Measurements from ENCODE around the gene STK10. TPM values are rescaled to one million over a fixed set of nuclear protein-coding genes. Genes with fewer than 3 reads are reported as not detected.

Gene STK10
- total RNA-seq, 2 experiments from 2014 or later, result 211 to 229 TPM

- ChIA-PET POLR2A (interaction anchor here (0.9 to 2.0 kb wide), 3 partner anchors 36 to 60 kb away, joined by 3 to 12 read pairs (median 3); no protein-coding TSS in a partner anchor), CTCF (interaction anchor here (2.4 kb wide), 1 partner anchor 59 kb away, joined by 5 read pairs; the partner anchor contains the start of gene STK10)
- peak overlapping the region; percentile 66 for H3K27ac Mint-ChIP-seq
- Histone ChIP-seq H3K27ac (ENCODE audit: low read depth in 1 of 2, low read length in 2 of 2) (peak overlapping the region in 1 of 2 donors; percentile 32), H3K9me3 (ENCODE audit: control insufficient read depth in 1 of 2, insufficient read depth in 1 of 2, low read length in 2 of 2) (no peaks in the 10 kb centered on the region), H3K4me1 (ENCODE audit: insufficient read depth, low read length) (peaks cover 68% of the 10 kb centered on the region), H3K27me3 (ENCODE audit: control insufficient read depth in 1 of 2, insufficient read depth in 2 of 2, low read length in 2 of 2) (no peaks in the 10 kb centered on the region), H3K36me3 (ENCODE audit: insufficient read depth, low read length) (peaks cover 84% of the 10 kb centered on the region), H3K4me3 (ENCODE audit: low read length) (no peak overlapping the region)
- H3K4me1 Mint-ChIP-seq (ENCODE audit: low read depth), result peaks cover 63% of the 10 kb centered on the region
- H3K4me3 Mint-ChIP-seq, result no peak overlapping the region
- peaks cover 89% of the 10 kb centered on the region for H3K36me3 Mint-ChIP-seq (ENCODE audit: low read depth)
- H3K9me3 Mint-ChIP-seq, result no peaks in the 10 kb centered on the region
- DNase-seq, result peak in 1 of 14 experiments; percentile 39
- ATAC-seq (ENCODE audit: poor library complexity), result no peak
- no peaks in the 10 kb centered on the region for H3K27me3 Mint-ChIP-seq
- intact Hi-C loops (cut with DNase I, micrococcal nuclease), result no loop called here
- TF ChIP-seq CTCF (IDR thresholded peaks at IDR 0.05), result no peak
Observed at GRCh38 chr5:172129256-172129910, 58.6 kb downstream of the STK10 start.

GRCh38 chr5:172127581-172127980 lies 60.4 kb downstream of the STK10 start:
- peaks cover 57% of the 10 kb centered on the region for H3K4me1 Mint-ChIP-seq (ENCODE audit: low read depth)
- peaks cover 91% of the 10 kb centered on the region for H3K36me3 Mint-ChIP-seq (ENCODE audit: low read depth)
- H3K4me1 ChIP-seq (ENCODE audit: insufficient read depth, low read length), result peaks cover 66% of the 10 kb centered on the region
- TF ChIP-seq CTCF (IDR thresholded peaks at IDR 0.05), result no peak
- H3K9me3 ChIP-seq (ENCODE audit: control insufficient read depth in 1 of 2, insufficient read depth in 1 of 2, low read length in 2 of 2), result no peaks in the 10 kb centered on the region
- H3K27ac ChIP-seq (ENCODE audit: low read depth in 1 of 2, low read length in 2 of 2), result peak overlapping the region in 1 of 2 donors; percentile 38
- H3K36me3 ChIP-seq (ENCODE audit: insufficient read depth, low read length), result peaks cover 88% of the 10 kb centered on the region
- peak overlapping the region; percentile 66 for H3K27ac Mint-ChIP-seq
- intact Hi-C loops (cut with DNase I, micrococcal nuclease), result no loop called here
- H3K4me3 ChIP-seq (ENCODE audit: low read length), result no peak overlapping the region
- no peak for DNase-seq
- CTCF ChIA-PET, result interaction anchor here (2.4 kb wide), 1 partner anchor 61 kb away, joined by 5 read pairs; the partner anchor contains the start of gene STK10
- H3K27me3 ChIP-seq (ENCODE audit: control insufficient read depth in 1 of 2, insufficient read depth in 2 of 2, low read length in 2 of 2), result no peaks in the 10 kb centered on the region
- POLR2A ChIA-PET, result interaction anchor here (2.0 kb wide), 1 partner anchor 47 kb away, joined by 12 read pairs; no protein-coding TSS in a partner anchor
- no peaks in the 10 kb centered on the region for H3K9me3 Mint-ChIP-seq
- H3K4me3 Mint-ChIP-seq, result no peak overlapping the region
- no peak for ATAC-seq (ENCODE audit: poor library complexity)
- no peaks in the 10 kb centered on the region for H3K27me3 Mint-ChIP-seq

DNA sequence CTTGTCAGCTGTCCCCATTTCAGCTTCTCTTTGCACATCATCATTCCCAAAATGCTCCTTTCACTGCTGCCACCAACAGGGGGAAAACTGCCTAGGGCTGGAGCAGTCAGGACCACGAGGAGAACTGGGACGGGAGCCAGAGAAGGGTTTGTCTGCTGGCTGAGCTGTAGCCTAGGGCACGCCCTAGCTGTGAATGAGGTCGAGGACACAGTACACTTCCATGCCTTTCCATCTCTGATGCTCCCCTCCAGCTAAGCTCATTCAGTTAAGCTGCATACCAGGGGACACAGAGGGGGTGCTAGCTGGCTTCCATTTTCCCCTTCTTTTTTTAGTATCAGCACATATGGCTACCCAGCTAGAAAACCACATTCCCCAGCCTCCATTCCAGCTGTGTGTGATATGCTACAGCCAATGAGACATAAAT lies 64.7 kb downstream of the STK10 start:
- no peaks in the 10 kb centered on the region for H3K27me3 ChIP-seq (ENCODE audit: control insufficient read depth in 1 of 2, insufficient read depth in 2 of 2, low read length in 2 of 2)
- Mint-ChIP-seq H3K9me3 (no peaks in the 10 kb centered on the region), H3K4me1 (ENCODE audit: low read depth) (peaks cover 49% of the 10 kb centered on the region), H3K27me3 (no peaks in the 10 kb centered on the region), H3K36me3 (ENCODE audit: low read depth) (peaks cover 77% of the 10 kb centered on the region), H3K27ac (peak overlapping the region; percentile 80), H3K4me3 (no peak overlapping the region)
- H3K36me3 ChIP-seq (ENCODE audit: insufficient read depth, low read length), result peaks cover 70% of the 10 kb centered on the region
- DNase-seq (peak in 1 of 14 experiments; percentile 18), ATAC-seq (ENCODE audit: poor library complexity) (no peak)
- H3K4me3 ChIP-seq (ENCODE audit: low read length), result no peak overlapping the region
- TF ChIP-seq CTCF (IDR thresholded peaks at IDR 0.05), result no peak
- POLR2A ChIA-PET, result interaction anchor here (0.7 to 1.7 kb wide), 4 partner anchors 9 to 69 kb away, joined by 3 to 7 read pairs (median 4); no protein-coding TSS in a partner anchor
- H3K27ac ChIP-seq (ENCODE audit: low read depth in 1 of 2, low read length in 2 of 2), result peak overlapping the region; percentile 5 to 25
- no peaks in the 10 kb centered on the region for H3K9me3 ChIP-seq (ENCODE audit: control insufficient read depth in 1 of 2, insufficient read depth in 1 of 2, low read length in 2 of 2)
- peaks cover 60% of the 10 kb centered on the region for H3K4me1 ChIP-seq (ENCODE audit: insufficient read depth, low read length)
- intact Hi-C loops (cut with DNase I, micrococcal nuclease), result no loop called here
- CTCF ChIA-PET, result no interaction called here
